Lower lobe of right lung (tissue), 2 donors: ENCODE data around the gene HRH2. TPM values are rescaled to one million over a fixed set of nuclear protein-coding genes. Genes with fewer than 3 reads are reported as not detected.

Source experiments
- ATAC-seq, 2 donors: fragments of 200-7000 bp; cut with Tn5 transposase; one replicate each; pipeline ENCODE4 v1.9.1; 2020 to 2022; ENCODE audit warnings: mild to moderate bottlenecking in 2 of 2, moderate library complexity in 2 of 2
- DNase-seq: peaks from one replicate; pipeline ENCODE4 v3.0.0-alpha.2; 2020
- H3K27ac ChIP-seq: fragments of 200-600 bp; one replicate; pipeline ENCODE4 v1.8.0; 2022
- H3K27me3 ChIP-seq: fragments of 200-600 bp; one replicate; pipeline ENCODE4 v1.8.0; 2022; ENCODE audit warnings: low read depth
- H3K36me3 ChIP-seq: fragments of 200-600 bp; one replicate; pipeline ENCODE4 v1.8.0; 2022; ENCODE audit warnings: mild to moderate bottlenecking
- H3K4me1 ChIP-seq: fragments of 200-600 bp; one replicate; pipeline ENCODE4 v1.8.0; 2022
- H3K4me3 ChIP-seq: fragments of 200-600 bp; one replicate; pipeline ENCODE4 v1.8.0; 2022; ENCODE audit warnings: mild to moderate bottlenecking
- H3K9me3 ChIP-seq: fragments of 200-600 bp; one replicate; pipeline ENCODE4 v1.8.0; 2022
- intact Hi-C: fragments of 100-400 bp; cut with DNase I; formaldehyde crosslinking; loops from one replicate; pipeline ENCODE4 v1.11.0; 2022
- total RNA-seq: library from RNA; stranded (reverse); fragmentation: NEBNext Ultra II Directional; extraction: Animal tissue kit (Norgen Biotek cat#: 25700); gene quantifications from one replicate; pipeline ENCODE4 v1.2.1, GENCODE V29; 2021
- TF ChIP-seq, protein P1 (sequence below): fragments of 200-600 bp; IDR thresholded peaks from one replicate; pipeline ENCODE4 v1.8.0; 2022; ENCODE audit warnings: antibody characterized with exemption, mild to moderate bottlenecking
- donor health status: DM: no; HTN: yes; CAD: no; lungs with severe emphysema.

Gene HRH2
- total RNA-seq, 1 donor from 2014 or later, result 9.6 TPM

DNA sequence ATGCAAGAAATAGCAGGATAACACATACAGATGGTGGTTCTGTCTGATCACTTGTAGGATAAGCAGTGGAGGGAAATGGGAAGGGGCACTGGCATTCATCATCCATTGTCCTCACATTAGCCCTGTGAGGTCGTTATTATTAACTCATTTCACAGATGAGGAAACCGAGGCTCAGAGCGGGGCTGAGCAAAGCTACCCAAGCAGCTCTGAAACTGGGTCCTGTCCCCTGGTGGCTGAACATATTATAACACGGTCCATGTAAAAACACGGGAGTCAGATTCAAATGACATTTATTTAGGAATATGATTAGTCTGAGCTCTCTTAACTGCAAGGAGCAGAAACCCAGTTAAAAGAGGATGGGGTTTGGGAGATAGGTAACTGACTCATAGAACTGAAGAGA is 43.1 kb downstream of the HRH2 start:
- Histone ChIP-seq H3K4me1 (peaks cover 3% of the 10 kb centered on the region), H3K27me3 (no peaks in the 10 kb centered on the region), H3K4me3 (no peak overlapping the region), H3K9me3 (no peaks in the 10 kb centered on the region), H3K27ac (no peak overlapping the region), H3K36me3 (no peaks in the 10 kb centered on the region)
- ATAC-seq (no peak), DNase-seq (no peak)
- intact Hi-C loops, result no loop called here
- TF ChIP-seq, protein P1, sequence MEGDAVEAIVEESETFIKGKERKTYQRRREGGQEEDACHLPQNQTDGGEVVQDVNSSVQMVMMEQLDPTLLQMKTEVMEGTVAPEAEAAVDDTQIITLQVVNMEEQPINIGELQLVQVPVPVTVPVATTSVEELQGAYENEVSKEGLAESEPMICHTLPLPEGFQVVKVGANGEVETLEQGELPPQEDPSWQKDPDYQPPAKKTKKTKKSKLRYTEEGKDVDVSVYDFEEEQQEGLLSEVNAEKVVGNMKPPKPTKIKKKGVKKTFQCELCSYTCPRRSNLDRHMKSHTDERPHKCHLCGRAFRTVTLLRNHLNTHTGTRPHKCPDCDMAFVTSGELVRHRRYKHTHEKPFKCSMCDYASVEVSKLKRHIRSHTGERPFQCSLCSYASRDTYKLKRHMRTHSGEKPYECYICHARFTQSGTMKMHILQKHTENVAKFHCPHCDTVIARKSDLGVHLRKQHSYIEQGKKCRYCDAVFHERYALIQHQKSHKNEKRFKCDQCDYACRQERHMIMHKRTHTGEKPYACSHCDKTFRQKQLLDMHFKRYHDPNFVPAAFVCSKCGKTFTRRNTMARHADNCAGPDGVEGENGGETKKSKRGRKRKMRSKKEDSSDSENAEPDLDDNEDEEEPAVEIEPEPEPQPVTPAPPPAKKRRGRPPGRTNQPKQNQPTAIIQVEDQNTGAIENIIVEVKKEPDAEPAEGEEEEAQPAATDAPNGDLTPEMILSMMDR, result peak; percentile 35

DNA sequence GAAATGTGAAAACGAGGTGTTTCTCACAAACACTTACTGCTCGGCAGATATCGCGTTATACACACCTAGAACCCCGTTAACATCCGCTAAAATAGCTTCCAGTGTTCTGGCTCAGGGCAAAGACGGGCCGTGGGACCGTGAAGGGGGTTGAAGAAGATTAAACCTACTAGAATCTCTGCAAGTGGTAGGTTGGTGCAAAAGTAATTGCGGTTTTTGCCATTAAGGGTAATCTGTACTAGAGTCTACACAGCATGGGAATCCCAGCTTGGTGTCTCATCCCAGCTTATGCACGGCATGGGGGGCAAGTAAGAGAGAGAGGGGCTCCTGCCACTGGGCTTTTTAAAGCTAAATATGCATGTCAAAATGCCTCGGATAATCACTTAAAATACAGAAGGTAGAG is 43.9 kb downstream of the HRH2 start:
- H3K4me1 ChIP-seq, result no peaks in the 10 kb centered on the region
- no peak for DNase-seq
- intact Hi-C loops, result no loop called here

DNA sequence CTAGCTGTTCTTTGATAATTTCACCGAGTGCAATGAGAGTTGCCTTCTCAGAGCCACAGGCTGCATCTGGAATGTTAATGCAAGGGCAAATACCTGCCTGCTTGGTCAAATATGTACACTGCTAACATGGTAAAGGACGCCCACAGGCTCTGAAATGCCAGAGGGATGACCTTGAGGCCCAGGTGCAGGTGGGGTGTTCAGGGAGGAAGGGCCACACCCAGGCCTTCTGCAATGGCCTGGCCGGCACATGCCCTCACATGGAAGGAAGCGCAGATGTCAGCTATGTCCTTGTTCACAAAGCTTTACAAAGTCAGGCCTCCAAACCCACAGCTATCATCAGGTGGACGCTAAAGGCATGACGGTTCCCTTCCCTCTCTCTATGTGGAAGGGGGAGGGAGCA is 48.6 kb downstream of the HRH2 start:
- DNase-seq (no peak), ATAC-seq (peak in 1 of 2 donors; percentile 51)
- no peaks in the 10 kb centered on the region for H3K9me3 ChIP-seq
- H3K36me3 ChIP-seq, result no peaks in the 10 kb centered on the region
- intact Hi-C loops, result no loop called here
- no peaks in the 10 kb centered on the region for H3K4me1 ChIP-seq
- TF ChIP-seq, protein P1, result no peak
- no peak overlapping the region for H3K27ac ChIP-seq
- no peaks in the 10 kb centered on the region for H3K27me3 ChIP-seq
- no peak overlapping the region for H3K4me3 ChIP-seq

More for the DNA sequence above, 43.9 kb downstream of the HRH2 start:
- H3K4me3 ChIP-seq, result no peak overlapping the region
- no peak overlapping the region for H3K27ac ChIP-seq
- H3K9me3 ChIP-seq, result no peaks in the 10 kb centered on the region
- TF ChIP-seq, protein P1, result no peak
- H3K36me3 ChIP-seq, result no peaks in the 10 kb centered on the region
- ATAC-seq, result no peak
- H3K27me3 ChIP-seq, result no peaks in the 10 kb centered on the region

DNA sequence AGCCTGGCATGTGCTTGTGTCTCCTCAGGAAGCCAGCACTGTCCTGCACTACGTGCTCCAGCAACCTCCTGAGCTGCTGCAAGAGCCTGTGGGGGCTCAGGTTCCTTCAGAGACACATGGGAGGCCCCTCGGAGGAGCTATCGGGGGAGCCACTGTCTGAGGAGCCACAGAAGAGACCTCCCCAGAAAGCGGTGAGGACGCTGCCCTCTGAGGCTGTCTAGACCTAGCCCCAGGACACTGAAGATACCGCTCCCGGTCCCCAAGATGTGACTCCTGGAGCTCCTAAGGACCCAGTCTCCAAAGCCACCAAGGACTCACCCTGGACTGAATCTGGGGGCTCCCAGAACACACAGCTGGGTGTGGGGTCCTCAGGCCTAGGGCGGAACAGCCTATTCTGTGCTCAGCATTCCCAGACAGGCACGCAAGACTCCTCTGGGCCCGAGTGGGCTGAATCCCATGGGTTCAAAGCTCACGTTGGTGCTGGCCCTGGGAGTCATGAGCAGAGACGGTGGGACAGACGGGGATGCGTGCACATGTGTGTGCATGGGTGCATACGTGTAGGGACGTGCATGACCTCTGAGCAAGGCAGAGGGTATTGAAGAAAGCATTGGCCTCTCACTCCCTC is 50.0 kb downstream of the HRH2 start:
- no peak overlapping the region for H3K4me3 ChIP-seq
- no peaks in the 10 kb centered on the region for H3K36me3 ChIP-seq
- H3K27ac ChIP-seq, result no peak overlapping the region
- no peaks in the 10 kb centered on the region for H3K9me3 ChIP-seq
- H3K27me3 ChIP-seq, result no peaks in the 10 kb centered on the region
- no peaks in the 10 kb centered on the region for H3K4me1 ChIP-seq
- no peak for DNase-seq
- intact Hi-C loops, result no loop called here
- TF ChIP-seq, protein P1, result no peak
- ATAC-seq, result no peak

DNA sequence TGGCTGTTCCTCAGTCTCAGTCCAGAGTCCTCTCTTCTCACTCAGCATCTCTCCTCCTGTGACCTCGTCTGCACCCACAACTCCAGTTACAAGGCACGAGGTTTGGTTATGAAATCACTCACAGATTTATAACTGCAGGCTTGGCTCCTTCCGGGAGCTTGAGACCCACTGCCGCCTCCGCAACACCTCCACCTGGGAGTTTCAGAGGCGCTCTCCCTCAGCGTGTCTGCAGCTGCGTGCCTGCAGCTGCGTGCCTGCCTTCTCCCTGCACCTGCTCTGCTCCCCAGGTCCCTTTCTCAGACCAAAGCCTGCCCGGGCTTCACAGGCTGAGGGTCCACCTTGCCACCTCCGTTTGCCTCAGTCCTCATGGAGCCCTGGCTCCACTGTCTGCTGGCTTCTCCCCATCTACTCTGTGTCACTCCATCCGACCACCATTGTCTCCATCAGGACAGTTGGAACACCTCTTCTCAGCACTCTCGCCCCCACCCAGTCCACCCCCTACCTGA is 51.5 kb downstream of the HRH2 start:
- Histone ChIP-seq H3K9me3 (no peaks in the 10 kb centered on the region), H3K4me1 (no peaks in the 10 kb centered on the region)
- no peak for DNase-seq

More for the DNA sequence above, 51.5 kb downstream of the HRH2 start:
- H3K36me3 ChIP-seq, result no peaks in the 10 kb centered on the region
- no peak for ATAC-seq
- no peak overlapping the region for H3K27ac ChIP-seq
- H3K27me3 ChIP-seq, result no peaks in the 10 kb centered on the region
- intact Hi-C loops, result no loop called here
- H3K4me3 ChIP-seq, result no peak overlapping the region
- TF ChIP-seq, protein P1, result no peak
